Type B pancreatic cell (in vitro differentiated cells): ENCODE data around the gene ICOSLG. TPM values are rescaled to one million over a fixed set of nuclear protein-coding genes. Genes with fewer than 3 reads are reported as not detected.
A peak's percentile ranks its signal among the peaks of the same experiment; 100 is the strongest.
"Not testable (repeated sequence)": the region's sequence is repeated elsewhere in the genome, so short reads cannot be mapped to it uniquely, and the experiment has no call there.

Experiments used
- DNase-seq: peaks from one replicate; pipeline ENCODE4 v3.0.0; 2021; ENCODE audit warnings: mixed read lengths; ENCODE audit not compliant: unreplicated experiment; ENCODE audit errors: extremely low spot score
- H3K27ac Mint-ChIP-seq: 2 replicates; pipeline ENCODE4 v1.8.0; 2021; ENCODE audit warnings: mild to moderate bottlenecking, mixed read lengths
- H3K27me3 Mint-ChIP-seq: 2 replicates; pipeline ENCODE4 v1.8.0; 2021; ENCODE audit warnings: mixed read lengths
- H3K36me3 Mint-ChIP-seq: 2 replicates; pipeline ENCODE4 v1.8.0; 2021; ENCODE audit warnings: mixed read lengths
- H3K4me1 Mint-ChIP-seq: one replicate; pipeline ENCODE4 v1.8.0; 2021; ENCODE audit warnings: mixed read lengths; ENCODE audit not compliant: unreplicated experiment
- H3K4me3 Mint-ChIP-seq: 2 replicates; pipeline ENCODE4 v1.8.0; 2021; ENCODE audit warnings: mild to moderate bottlenecking, mixed read lengths
- H3K9me3 Mint-ChIP-seq: 2 replicates; pipeline ENCODE4 v1.8.0; 2021; ENCODE audit warnings: mixed read lengths
- total RNA-seq: library from RNA; stranded (reverse); gene quantifications from 2 replicates; pipeline ENCODE4 v1.2.1, GENCODE V29; 2021; ENCODE audit warnings: low replicate concordance
- TF ChIP-seq, protein P1 (sequence below): fragments of 200-600 bp; sonication (generic); conservative IDR thresholded peaks from 2 replicates; pipeline ENCODE4 v1.5.0; 2021; ENCODE audit warnings: antibody characterized with exemption, mild to moderate bottlenecking

Gene ICOSLG
- total RNA-seq, 1 donor from 2014 or later, result 5.4 TPM

DNA sequence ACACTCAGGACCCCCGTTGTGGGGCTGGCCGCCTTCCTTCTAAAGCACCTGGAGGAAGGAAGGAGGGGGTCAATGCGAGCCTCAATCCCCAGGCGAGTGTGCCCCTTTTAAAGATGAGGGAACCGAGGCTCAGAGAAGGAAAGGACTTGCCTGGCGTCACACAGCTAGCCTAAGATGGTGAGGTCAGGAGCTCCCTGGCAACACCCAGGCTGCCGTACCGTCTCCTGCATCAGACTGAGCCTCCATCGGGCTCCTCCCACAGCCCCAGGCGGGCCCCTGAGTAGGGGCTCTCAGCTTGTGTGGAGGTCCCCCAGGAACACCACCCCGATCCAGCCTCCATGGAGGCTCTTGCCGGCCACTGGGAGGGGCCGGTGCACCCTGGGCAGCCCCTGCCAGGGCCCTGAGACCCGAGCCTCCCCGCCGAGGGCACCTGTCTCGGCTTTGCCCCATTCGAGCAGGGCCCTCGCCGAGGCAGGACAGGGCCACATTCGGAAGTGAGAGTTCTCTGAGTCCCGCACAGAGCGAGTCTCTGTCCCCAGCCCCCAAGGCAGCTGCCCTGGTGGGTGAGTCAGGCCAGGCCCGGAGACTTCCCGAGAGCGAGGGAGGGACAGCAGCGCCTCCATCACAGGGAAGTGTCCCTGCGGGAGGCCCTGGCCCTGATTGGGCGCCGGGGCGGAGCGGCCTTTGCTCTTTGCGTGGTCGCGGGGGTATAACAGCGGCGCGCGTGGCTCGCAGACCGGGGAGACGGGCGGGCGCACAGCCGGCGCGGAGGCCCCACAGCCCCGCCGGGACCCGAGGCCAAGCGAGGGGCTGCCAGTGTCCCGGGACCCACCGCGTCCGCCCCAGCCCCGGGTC, 44.6 kb upstream of the ICOSLG start, which contains the start of gene AIRE:
AIRE (plus strand) TSS at position 739 of the 855 bp plus-strand sequence. CDS start 131 bp downstream, outside the sequence.
- DNase-seq, result no peak
- Mint-ChIP-seq H3K4me1 (peaks cover 14% of the 10 kb centered on the region), H3K36me3 (no peaks in the 10 kb centered on the region), H3K9me3 (no peaks in the 10 kb centered on the region), H3K4me3 (no peak within 1 kb of the TSS), H3K27ac (no peak within 1 kb of the TSS), H3K27me3 (peaks cover 9% of the 10 kb centered on the region)
- TF ChIP-seq, protein P1, sequence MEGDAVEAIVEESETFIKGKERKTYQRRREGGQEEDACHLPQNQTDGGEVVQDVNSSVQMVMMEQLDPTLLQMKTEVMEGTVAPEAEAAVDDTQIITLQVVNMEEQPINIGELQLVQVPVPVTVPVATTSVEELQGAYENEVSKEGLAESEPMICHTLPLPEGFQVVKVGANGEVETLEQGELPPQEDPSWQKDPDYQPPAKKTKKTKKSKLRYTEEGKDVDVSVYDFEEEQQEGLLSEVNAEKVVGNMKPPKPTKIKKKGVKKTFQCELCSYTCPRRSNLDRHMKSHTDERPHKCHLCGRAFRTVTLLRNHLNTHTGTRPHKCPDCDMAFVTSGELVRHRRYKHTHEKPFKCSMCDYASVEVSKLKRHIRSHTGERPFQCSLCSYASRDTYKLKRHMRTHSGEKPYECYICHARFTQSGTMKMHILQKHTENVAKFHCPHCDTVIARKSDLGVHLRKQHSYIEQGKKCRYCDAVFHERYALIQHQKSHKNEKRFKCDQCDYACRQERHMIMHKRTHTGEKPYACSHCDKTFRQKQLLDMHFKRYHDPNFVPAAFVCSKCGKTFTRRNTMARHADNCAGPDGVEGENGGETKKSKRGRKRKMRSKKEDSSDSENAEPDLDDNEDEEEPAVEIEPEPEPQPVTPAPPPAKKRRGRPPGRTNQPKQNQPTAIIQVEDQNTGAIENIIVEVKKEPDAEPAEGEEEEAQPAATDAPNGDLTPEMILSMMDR, result no peak

DNA sequence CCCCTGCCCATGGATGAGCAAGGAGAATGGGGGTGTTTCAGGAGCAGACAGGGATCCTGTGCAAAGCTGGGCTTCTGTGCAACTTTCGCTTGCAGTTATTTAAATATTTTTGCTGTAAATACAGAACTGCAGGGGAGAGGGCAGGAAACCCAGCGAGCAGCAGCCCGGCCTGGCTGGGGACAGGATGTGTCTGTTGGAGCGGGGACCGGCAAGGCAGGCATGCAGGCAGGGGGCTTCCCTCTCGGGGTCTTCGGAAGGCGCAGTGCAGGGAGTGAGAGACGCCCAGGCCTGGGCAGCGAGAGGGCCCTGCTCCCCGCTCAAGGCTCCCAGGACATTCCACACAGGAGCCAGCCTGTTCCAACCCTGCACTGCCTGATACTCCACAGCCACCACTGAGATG, 43.2 kb upstream of the ICOSLG start:
- TF ChIP-seq, protein P1, result no peak
- Mint-ChIP-seq H3K36me3 (no peaks in the 10 kb centered on the region), H3K27ac (no peak overlapping the region), H3K4me1 (peaks cover 14% of the 10 kb centered on the region), H3K27me3 (peaks cover 9% of the 10 kb centered on the region), H3K4me3 (no peak overlapping the region), H3K9me3 (no peaks in the 10 kb centered on the region)
- no peak for DNase-seq

DNA sequence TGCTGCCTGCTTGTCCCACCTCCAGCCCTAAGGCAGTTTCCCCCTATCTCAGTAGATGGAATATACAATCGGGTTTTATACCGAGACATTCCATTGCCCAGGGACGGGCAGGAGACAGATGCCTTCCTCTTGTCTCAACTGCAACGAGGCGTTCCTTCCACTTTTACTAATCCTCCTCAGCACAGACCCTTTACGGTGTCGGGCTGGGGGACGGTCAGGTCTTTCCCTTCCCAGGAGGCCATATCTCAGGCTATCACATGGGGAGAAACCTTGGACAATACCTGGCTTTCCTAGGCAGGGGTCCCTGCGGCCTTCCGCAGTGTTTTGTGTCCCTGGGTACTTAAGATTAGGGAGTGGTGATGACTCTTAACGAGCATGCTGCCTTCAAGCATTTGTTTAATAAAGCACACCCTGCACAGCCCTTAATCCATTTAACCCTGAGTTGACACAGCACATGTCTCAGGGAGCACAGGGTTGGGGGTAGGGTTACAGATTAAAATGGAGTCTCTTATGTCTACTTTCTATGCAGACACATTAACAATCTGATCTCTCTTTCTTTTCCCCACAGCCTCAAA, 42.6 kb upstream of the ICOSLG start:
- DNase-seq, result not testable (repeated sequence)

DNA sequence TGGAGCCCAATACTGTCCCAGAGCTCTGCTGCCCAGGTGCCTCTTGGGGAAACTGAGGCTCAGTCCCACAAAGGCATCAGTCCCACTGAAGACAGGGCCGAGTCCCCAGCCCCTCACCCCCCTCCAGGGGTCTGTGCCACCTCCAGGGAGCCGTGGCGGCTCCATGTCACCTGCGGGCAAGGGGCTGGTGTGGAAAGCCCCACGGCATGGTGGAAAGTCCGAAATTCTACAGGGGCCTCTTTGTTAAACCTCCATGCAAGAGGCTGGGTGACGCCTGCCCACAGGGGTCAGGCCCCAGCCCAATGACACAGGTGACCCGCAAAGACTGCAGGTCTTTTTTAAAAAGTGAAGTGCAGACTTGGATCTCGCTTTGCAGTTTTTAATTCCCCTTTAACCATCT, 41.6 kb upstream of the ICOSLG start:
- DNase-seq, result no peak
- no peak overlapping the region for H3K4me3 Mint-ChIP-seq
- peaks cover 14% of the 10 kb centered on the region for H3K4me1 Mint-ChIP-seq
- peaks cover 9% of the 10 kb centered on the region for H3K27me3 Mint-ChIP-seq
- TF ChIP-seq, protein P1, result no peak
- no peaks in the 10 kb centered on the region for H3K9me3 Mint-ChIP-seq
- no peak overlapping the region for H3K27ac Mint-ChIP-seq
- H3K36me3 Mint-ChIP-seq, result no peaks in the 10 kb centered on the region

More for the DNA sequence above, 42.6 kb upstream of the ICOSLG start:
- H3K4me3 Mint-ChIP-seq, H3K36me3 Mint-ChIP-seq, H3K27me3 Mint-ChIP-seq, H3K9me3 Mint-ChIP-seq: not testable (repeated sequence)
- Mint-ChIP-seq H3K4me1 (peaks cover 14% of the 10 kb centered on the region), H3K27ac (peak overlapping the region; percentile 24)

DNA sequence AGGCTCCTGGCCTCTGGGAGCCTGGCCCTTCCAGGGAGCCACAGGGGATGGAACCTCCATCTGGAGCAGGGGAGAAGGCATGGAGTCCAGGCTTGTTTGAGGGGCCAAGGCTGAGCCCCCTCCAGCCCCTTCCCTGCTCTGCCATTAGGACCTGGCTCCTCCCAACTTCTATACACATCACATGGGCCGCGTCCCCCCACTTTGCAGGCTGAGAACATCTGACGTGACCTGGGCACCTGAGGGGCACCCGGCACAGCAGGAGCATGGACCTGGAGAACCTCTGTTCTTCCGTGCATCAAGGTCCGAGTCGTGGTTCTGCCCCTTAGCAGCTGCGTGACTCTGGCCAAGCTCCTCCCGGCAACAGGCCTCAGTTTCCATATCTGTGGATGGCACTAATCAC, 41.1 kb upstream of the ICOSLG start:
- DNase-seq, result no peak
- Mint-ChIP-seq H3K4me1 (peaks cover 14% of the 10 kb centered on the region), H3K27ac (no peak overlapping the region), H3K36me3 (no peaks in the 10 kb centered on the region), H3K9me3 (no peaks in the 10 kb centered on the region), H3K4me3 (no peak overlapping the region), H3K27me3 (peaks cover 9% of the 10 kb centered on the region)
- TF ChIP-seq, protein P1, result no peak
